RKO (cell line): ENCODE results near the gene GAB2.
A peak's percentile ranks its signal among the peaks of the same experiment; 100 is the strongest.
"Not testable (repeated sequence)": the region's sequence is repeated elsewhere in the genome, so short reads cannot be mapped to it uniquely, and the experiment has no call there.

Source experiments
- DNase-seq: peaks from one replicate; pipeline ENCODE4 v3.0.0-alpha.2; 2016; ENCODE audit warnings: low spot score

Gene GAB2

DNA sequence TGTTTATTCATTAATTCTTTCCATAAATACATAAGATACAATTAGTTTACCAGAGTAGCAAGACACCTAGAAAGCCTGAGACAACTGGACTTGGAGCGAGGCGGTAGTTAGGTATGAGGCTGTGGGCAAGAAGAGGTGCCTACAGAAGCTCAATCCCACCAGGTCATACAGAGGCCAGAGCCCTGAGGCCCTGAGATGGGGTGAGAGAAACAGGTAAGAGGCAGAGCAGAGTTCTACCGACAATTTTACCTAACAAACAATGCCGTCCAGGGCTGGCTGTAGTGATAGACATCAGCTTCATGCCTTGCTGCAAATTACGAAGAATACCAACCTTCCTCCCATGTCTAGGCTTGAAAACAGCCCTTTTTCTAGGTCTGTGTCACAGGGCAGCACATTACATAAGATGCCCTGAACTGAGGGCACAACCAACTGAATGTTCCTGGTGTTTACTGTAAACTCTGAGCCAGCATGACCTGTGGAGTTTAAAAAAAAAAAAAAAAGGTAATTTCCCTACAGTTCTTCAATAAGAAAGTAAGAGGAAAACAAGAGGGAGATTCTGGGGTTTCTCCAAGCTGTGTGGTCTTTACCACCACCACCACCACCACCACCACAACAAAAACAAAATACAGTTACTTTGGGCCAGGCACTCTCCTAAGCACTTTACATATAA, 105.8 kb downstream of the GAB2 start:
- no peak for DNase-seq

DNA sequence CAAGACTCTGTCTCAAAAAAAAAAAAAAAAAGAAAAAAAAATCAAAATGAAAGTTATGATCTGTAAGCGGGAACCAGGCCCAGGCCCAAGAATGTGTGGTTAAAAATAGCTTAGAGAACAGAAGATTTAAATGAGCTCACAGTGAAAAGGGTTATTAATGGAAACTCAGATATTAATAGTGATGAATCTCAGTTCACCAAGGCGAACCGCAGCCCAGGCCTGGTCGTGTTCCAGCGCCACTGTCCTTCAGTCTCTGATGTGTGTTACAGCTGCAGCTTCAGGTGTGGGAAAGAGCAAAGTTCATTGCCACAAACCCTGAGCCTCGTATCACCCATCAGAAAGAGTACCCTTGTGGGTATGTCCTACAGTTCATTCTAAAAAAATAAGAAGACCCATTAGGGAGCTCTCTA, 107.1 kb downstream of the GAB2 start:
- no peak for DNase-seq

DNA sequence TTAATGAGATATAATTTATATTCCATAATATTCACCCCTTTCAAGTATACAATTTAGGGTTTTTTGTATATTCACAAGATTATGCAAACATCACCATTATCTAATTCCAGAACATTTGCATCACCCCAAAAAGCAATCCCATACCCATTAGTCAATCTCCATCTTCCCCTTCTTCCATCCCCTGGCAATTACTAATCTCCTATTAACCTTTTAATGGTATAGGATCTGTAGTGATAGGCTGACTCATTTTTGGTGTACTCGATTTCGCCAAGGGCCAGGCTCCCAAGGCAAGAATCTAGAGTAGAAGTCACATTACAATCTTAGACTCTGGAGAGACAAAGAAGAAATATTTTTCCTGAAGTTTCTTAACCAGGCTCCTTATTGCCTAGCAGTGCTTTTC, 113.4 kb downstream of the GAB2 start:
- no peak for DNase-seq

DNA sequence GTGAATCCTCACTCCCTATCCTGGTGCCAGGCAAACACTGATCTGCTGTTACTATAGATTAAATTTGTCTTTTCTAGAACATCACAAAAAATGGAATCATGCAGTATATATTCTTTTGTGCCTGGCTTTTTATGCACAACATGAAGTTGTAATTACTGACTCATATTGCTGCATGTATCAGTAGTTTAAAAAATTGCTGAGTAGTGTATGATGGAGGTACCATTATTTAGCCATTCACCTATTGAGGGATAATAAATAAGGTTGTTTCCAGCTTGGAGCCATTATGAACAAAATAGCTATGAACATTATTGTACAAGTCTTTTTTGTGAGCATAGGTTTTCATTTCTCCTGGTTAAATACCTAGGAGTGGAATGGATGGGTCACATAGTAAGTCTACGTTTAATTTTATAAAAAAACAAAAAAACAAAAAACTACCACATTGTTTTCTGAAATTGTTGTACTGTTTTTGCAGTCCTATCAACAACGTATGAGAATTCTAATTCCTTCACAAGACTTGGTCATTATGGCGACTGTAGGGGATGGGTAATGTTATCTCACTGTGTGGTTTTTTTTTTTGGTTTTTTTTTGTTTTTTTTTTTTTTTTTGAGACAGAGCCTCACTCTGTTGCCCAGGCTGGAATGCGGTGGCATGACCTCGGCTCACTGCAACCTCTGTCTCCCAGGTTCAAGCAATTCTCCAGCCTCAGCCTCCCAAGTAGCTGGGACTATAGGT, 117.3 kb downstream of the GAB2 start:
- DNase-seq = no peak

DNA sequence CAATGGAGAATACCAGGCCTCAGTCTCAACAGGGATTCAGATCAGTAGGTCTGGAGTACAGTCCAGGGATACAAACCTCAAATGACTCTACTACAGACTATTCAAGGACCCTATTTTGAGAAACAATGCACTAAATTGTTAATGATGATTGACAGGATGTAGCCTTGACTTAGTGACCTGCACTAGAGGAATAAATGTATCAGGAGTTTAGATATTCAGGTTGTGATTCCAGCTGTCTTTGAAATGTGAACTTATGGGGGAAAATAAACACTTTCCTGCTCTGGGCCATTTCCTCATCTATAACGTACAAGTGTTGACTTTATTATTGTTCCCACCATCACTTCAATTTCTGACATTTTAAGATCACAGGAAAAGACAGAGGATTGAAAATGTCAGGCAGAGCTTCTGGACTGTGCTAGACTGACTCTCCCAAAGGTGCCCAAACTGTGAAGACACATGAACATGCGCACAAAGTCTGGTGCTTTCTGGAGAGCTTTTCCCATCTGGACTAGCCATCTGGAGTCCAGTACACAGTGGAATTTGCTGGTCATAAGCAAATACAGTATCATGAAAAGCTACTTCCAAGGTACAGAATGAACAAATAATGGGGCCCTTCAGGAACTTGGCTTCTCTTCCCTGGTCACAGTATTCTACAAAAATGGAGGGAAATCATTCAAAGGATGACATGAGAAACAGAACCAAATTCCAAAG, 118.5 kb downstream of the GAB2 start:
- DNase-seq = no peak

DNA sequence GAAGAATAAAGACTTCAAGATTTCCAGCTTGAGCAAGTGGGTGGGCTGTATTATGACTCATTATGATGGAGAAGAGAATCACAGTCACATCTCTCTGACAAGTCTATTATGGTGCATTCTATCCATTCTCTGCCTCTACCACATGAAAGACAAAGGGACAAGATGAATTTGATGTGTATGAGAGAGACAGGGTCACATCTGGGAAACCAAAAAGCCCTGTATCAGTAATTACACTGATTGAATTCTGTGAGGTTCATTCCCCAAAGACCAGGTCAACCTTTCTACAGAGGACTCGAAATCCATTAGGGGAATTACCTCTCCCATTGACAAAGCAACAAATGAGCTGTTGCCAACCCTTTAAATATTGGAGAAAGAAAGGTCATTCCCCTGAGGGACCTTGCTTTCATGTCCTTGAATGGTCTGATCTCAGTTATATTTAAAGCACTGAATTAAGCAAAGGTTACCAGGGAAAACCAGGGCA, 119.3 kb downstream of the GAB2 start:
- DNase-seq = peak; percentile 8

DNA sequence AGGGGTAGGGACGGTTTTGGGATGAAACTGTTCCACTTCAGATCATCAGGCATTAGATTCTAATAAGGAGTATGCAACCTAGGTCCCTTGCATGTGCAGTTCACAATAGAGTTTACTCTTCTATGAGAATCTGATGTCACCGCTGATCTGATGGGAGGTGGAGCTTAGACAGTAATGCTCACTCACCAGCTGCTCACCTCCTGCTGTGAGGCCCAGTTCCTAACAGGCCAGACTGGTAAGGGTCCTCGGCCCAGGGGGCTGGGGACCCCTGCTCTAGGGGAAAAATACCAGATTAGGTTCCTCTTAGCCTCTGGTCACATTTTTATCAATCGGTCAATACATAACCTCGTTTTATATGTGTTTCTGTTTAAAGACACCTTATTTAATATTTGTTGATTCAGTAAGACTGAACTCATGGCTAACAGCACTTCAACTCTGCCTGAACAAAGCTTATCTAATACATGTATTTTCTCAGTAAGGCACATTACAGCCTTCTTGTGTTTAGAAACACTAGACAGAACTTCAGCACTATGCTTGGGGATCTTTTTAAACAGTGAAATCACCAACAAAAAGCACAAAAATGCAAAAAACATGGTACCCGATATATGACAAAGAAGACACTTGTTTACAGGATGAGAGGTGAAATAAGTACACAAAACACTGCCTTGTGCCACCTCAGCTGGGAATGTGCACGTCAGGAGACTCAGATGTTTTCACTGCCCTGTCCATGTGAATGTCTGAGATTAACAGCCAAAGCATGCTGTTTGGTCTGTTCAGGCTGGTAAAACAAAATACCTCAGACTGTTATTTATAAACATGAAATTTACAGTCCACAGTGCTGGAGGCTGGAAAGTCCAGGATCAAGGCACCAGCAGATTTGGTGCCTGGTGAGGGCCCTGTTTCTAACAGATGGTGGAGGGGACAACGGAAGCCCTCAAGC, 121.4 kb downstream of the GAB2 start:
- no peak for DNase-seq

DNA sequence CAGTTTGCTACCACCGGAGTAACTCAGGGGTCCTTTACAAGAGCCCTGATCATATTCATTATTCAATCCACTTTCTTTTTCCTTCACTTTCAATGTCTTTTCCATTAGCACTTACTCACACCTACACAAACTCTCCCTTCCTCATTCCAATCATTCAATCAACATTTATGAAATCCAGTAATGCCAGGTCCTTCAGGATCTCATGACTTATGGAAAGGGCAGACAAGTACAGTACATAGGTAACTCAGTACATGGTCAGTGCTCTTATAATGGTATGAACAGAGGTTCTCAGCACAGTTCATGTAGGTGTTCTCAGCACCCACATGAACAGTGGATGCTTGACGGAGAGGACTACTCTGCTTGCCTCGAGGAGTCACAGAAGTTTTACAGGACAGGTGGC, 122.3 kb downstream of the GAB2 start:
- no peak for DNase-seq

DNA sequence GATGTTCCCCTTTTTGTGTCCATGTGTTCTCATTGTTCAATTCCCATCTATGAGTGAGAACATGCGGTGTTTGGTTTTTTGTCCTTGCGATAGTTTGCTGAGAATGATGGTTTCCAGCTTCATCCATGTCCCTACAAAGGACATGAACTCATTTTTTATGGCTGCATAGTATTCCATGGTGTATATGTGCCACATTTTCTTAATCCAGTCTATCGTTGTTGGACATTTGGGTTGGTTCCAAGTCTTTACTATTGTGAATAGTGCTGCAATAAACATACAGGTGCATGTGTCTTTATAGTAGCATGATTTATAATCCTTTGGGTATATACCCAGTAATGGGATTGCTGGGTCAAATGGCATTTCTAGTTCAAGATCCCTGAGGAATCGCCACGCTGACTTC, 123.5 kb downstream of the GAB2 start:
- not testable (repeated sequence) for DNase-seq

DNA sequence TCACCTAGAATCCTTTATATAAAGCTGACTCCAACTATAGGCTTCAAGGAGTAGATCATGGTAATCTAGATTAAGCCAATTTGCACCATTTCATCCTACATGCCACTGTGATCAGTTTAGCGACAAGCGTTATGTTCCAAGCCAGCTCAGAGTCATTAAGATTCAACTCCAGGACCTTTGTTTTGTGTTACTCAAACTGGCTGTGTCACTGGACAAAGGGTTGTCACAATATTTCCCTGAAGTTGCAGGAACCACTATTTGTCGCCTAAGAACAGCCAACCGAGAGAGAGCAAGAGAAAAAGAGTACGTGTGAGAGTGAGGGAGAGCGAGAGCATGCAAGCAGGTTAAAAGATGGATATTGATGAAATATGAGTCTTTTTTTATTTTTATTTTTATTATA, 124.1 kb downstream of the GAB2 start:
- no peak for DNase-seq

DNA sequence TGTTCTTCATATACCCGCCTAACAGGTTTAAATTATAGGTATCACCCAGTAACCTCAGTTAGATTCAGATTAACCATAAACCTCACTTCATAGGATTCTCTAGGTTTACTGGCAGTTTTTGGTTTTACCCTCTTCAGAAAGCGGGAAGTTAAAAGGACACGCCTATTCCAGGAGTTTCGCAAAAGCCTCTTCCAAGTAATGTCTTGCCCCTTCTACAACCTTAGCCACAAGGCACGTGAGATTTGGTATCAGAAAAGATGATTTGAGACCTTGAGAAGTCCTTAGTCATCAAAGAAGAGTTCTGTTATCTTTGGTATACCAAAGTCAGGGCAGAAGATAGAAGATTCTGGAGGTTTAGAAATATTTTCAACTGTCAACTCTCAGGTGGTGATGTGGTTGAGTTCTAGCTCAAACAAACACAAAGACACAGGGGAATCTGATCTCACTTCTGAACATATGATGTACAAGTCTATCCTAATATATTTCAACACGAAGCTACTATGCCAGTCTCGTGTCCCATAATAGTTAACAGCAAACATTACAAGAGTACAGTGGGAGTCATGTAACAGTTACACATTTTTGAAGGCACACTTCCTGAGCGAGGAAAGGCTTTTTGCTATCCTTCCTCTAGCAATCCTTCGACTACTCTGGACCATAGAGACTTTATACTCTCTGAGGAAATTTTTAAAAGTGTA, 125.4 kb downstream of the GAB2 start:
- DNase-seq = no peak

DNA sequence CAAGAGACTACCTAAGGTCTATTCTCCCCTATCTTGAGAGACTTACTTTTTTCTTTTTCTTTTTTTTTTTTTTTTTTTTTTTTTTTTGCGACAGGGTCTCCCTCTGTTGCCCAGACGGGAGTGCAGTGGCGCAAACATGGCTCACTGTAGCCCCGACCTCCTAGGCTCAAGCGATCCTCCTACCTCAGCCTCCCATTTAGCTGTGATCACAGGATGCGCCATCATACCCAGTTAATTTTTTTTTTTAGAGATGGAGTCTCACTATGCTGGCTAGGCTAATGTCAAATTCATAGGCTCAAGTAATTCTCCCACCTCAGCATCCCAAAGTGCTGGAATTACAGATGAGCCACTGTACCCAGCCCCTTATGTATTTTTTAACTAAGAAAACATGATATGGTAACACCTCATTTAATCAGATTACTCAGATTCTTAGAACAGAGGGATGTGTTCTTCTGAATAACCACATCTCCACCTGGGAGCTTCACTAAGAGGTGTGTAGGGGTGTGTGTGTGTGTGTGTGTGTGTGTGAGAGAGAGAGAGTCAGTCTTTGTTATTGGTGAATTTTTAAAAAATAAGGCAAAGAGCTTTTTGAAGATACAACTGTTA, 126.0 kb downstream of the GAB2 start:
- no peak for DNase-seq

DNA sequence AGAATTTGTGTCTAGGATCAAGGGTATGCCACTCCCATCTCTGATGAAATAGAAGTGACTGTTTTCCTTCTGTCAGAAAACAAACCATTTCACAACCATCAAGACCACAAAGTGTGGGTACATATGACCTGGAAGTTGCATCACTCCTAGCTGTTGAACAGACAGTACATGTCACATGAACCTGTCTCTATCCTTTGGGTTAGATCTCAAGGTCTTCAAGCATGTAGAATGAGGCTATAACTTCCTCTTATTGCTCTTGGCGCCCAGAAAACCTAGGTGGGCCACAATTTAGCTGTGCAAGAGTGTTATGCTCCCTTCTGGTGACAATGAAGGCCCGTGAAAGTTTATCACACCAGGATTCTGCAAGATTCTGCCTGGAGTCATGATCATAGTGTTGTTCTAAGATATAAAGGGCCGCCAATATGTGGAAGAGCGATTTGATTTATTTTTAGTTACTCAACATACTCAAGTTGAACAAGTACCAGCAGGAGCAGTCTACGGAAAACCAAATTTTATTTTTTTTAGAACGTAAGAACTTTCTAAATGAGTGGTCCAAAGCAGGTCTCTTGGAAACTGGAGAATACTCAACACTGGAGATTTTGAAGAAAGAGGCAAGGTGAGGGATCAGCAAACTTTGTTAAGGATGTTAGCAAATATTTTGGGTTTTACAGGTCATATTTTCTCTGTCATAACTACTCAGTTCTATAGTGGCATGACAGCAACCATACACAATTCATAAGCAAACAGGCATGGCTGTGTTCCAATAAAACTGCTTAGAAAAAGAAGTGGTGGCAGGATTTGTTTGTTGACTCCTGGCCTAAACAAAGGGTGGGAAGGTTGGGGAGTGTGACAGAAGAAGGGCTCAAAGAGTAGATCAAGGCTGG, 127.1 kb downstream of the GAB2 start:
- DNase-seq = no peak

DNA sequence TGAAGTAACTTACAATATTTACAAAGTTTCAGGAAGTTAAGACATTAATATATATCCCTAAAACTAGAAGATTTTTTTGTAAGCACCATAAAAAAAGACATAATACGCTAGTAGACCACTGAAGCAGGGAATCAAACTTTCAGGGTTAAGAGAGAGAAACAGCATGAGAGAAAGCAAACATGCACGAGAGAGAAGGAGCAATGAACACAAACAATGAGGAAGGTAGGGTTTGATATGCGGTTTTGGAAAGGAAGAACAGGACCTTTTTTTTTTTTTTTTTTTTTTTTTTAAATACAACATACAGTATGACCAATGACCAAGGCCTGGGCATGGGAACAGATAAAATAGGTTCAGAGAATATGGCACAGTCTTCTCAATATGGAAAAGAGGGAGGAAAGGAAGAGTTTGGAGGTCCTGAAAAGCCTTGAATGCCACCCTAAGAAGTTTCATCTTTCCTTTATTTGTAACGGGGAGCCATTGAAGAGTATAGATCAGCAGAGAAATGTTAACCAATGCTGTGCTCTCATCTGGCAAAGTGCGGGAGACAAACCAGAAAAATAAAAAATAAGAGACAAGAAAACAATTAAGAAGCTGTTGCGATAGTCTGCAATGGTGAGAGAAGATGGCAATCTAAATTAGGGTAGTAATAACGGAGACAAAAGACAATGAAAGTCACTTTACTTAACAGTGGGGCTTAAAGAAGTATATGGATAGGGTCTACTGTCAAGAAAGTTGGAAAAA, 127.9 kb downstream of the GAB2 start:
- DNase-seq = no peak

DNA sequence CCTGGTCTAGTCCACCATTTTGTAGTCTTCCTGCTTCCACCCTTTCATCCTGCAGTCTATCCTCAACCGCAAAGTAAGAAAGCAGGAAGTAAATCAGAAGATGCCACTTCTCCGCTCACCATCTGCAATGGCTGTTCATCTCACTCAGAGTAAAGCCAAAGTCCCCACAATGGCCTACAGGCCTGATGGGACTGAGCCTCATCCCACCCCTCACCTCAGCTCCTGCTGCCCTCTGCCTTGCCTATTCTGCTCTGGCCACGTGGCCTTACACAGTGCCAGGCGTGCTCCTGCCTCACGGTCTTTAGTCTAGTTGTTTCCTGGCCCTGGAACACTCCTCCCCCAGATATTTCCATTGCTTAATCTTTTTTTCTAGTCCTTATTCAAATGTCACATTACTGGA, 133.4 kb downstream of the GAB2 start:
- DNase-seq = no peak

DNA sequence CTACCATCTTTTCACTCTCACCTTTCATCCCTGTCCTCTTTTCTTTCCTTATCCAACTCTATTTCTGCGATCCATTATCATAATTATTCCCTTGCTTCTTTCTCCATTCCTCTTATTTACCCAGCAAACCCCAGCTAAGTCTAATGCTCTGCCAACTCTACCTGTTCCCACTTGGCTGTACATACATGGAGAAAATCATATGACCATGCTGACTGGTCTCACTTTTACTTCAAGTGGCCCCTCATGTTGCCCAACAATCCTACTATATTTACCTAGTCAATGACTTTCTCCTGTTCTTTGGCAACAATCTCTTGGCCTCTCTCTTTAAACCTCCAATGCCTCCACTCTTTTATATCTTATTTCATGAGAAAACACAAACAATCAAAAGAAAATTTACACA, 134.8 kb downstream of the GAB2 start:
- no peak for DNase-seq

DNA sequence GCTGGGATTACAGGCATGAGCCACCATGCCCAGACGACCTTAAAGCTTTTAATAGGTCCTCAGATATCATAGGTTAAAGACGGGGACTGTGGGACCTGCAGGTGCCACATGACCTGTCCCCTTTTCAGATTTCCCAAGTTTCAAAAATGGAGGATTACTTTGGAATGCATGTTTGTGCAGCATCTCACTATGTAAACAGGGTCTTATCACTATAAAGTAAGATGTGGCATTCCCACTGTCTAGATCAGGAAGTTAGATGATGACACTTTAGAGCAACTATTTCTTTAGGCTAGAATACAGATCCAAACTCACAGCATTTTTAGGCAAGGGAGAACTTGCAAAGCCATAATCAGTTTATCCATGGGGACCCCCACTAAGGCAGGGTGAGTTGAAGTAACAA, 136.1 kb downstream of the GAB2 start:
- no peak for DNase-seq

DNA sequence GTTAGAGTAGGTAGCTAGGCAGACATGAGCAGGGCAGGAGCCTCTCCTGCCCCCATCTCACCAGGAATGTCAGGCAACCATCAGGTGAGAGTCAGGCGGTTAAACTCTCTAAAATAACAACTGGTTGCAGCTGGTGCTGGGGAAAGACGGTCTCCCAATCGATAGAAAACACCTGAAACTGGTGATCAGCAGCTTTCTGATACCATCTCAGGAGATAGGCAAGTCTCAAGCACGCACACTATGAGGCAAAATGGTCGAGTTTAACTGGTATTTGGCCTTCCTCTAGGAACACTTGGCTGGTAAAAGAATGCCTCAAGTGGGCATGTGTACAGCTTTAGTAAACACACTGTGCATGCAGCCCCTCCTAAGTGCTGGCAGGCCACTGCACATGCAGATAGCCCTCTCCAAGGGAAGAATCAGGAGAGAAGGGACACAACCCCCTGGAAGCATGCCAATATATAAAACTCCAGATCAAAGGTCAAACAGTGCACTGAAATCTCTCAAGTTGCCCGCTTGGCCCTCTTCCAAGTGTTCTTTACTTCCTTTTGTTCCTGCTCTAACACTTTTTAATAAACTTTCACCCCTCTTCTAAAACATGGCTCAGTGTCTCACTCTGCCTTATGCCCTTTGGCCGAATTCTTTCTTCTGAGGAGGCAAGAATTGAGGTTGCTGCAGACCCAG, 140.2 kb downstream of the GAB2 start:
- DNase-seq = no peak

DNA sequence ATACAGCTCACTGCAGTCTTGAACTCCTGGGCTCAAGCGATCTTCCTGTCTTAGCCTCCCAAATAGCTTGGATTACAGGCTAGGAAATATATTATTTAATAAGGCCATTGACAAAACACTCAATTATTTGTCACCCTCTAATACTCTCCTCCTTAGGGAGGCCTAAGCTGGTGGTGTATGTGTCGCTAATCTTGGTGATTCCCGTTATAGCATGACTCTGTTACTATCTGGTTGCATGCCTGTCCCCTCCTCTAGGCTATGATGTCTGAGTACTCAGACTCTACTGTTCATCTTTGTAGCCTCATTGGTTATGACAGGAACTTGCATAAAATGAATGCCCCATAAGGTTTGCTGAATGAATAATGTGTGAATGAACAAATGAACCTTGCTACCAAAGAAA, 141.3 kb downstream of the GAB2 start:
- no peak for DNase-seq
